HG03095 (cell line): ENCODE results near the gene THUMPD3.

Experiments
- ATAC-seq: cut with Tn5 transposase; IDR thresholded peaks from one replicate; pipeline ENCODE4 v1.9.1; 2021; ENCODE audit warnings: moderate library complexity; ENCODE audit not compliant: unreplicated experiment

THUMPD3 gene

GRCh38 chr3:9396632-9397331 lies 33.9 kb downstream of the THUMPD3 start:
- peak; percentile 70 for ATAC-seq

DNA sequence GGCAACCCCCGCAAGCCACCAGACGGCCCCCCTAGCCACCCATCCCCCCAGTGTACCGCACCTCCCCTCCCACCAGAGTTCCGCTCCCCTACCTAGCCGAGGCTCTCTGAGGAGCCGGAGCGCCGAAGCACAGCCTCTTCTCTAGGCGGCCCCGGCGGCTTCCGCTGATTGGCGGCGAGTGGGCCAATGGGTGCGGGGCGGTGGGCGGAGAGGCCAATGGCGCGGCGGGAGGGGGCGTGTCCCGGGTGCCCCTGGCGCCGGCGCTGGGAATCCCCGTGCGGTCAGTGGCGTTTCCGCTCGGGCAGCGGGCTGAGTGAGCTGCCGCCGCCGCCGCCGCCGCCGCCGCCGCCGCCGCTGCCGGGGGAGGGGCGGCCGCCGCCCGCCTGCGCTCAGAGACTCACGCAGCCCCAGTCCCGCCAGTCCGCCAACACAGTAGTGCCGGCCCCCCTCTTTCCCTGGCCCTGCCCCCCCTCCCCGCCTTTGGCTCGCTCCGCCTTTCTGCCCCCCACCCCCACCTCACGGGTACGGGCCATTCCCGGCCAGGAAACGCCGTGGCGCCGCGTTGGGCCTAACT lies 34.6 kb downstream of the THUMPD3 start, which contains the start of gene SETD5:
Gene SETD5 (plus strand): TSS at position 284 of the 574 bp plus-strand sequence. CDS start 31,324 bp downstream, outside the sequence.
- peak; percentile 46 for ATAC-seq

- no peak for ATAC-seq
Observed at GRCh38 chr3:9397906-9398699, 35.2 kb downstream of the THUMPD3 start.

GRCh38 chr3:9398700-9399336 lies 36.0 kb downstream of the THUMPD3 start:
- ATAC-seq: no peak

GRCh38 chr3:9399337-9399703 lies 36.5 kb downstream of the THUMPD3 start:
- ATAC-seq: no peak

DNA sequence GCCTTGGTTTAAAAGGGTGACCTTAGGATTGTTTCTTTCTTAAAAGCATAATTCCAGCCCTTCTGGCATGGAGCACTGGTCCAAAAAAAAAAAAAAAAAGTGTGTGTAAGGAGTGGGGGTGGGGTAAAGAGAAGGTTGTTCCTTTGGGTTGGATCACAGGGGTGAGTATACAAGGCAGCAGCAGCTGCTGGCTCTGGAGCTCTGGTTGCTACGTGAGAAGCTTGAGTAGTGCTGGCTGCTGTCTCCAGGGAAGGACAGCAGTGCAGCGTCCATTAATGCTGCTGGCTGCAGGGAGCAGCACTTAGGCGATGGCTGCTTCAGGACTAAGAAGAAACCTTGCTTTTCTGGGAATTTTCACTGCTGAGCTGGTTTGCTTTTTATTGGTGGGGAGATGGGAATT lies 36.9 kb downstream of the THUMPD3 start:
- ATAC-seq: no peak

DNA sequence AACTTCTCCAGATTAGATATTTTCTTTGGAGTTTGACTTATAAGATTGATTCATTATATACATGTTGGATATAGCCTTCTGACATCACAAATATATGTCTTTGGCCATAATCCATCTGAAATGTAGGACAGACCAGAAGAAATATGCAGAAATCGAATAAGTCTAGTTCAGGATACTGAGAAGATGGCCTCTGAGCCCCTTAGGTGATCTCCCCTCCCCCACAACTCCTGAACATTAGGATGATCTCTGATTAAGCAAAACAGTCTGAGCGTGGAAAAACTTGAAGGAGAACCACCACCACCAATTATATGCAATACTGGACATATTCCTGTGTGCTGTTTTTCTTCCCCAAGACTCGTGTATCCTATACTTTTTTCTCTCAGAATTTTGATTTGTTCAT lies 37.8 kb downstream of the THUMPD3 start:
- no peak for ATAC-seq

GRCh38 chr3:9401986-9402385 lies 39.1 kb downstream of the THUMPD3 start:
- no peak for ATAC-seq

DNA sequence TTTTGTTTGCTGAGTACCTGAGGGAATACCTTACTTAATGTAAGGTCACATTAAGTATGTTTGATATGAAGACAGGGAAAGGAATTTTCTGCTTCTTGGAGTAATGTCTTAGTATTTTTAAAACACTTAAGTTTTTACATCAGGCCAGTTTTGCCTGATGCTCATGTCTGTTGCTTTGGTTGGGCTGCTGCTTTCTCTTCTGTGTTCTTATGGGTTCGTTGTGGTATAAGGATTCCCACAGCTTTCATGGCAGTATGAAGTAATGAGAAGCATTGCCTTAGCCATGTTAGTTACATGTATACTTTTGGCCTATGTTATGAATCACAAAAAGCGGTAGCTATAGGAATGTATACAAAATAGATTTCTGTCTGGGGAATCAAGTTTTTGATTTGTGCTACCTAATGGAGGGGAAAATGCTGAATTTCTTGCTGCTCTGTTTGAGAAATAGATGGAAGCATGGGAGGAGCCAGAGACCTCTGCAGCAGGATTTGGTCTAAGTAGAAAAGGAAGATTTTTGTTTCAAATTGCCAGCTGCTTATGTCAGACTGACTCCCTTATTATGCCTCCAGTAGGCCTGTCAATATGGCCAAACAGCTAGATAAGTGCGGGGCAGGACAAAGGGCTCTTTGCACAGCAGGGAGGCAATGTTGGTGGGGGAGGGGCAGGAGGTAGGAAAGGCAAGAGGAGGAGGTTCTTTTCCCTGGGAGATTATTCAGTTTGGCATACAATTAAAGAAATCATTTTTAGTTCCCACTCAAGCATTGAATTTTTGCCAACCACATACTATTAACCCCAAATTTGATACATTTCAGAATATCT lies 39.8 kb downstream of the THUMPD3 start:
- ATAC-seq: no peak

- ATAC-seq: no peak
Observed at GRCh38 chr3:9403463-9403862, 40.6 kb downstream of the THUMPD3 start.

GRCh38 chr3:9404680-9405079 lies 41.8 kb downstream of the THUMPD3 start:
- no peak for ATAC-seq

DNA sequence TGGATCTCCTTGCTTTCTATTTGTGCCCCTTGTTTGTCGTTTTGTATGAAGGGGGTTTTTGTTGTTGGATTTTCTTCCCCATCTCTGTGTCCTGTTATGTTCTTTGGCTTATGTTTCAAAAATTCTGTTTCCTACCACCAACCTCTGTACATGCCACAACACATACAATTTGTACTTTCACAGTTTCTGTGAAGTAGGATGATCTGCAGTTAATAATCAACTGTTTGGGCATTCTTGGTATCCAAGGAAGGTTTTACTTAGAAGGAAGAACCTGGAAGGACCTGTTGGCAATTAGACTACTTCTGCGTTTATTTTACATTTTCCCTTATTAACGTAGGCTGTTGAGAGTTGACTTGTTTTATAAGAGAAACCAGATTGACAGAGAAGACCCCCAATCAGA lies 42.9 kb downstream of the THUMPD3 start:
- ATAC-seq: no peak

- no peak for ATAC-seq
Observed at GRCh38 chr3:9406856-9407626, 44.2 kb downstream of the THUMPD3 start.

GRCh38 chr3:9408061-9408460 lies 45.2 kb downstream of the THUMPD3 start:
- ATAC-seq: no peak

- ATAC-seq: no peak
Observed at GRCh38 chr3:9408546-9408945, 45.7 kb downstream of the THUMPD3 start.

DNA sequence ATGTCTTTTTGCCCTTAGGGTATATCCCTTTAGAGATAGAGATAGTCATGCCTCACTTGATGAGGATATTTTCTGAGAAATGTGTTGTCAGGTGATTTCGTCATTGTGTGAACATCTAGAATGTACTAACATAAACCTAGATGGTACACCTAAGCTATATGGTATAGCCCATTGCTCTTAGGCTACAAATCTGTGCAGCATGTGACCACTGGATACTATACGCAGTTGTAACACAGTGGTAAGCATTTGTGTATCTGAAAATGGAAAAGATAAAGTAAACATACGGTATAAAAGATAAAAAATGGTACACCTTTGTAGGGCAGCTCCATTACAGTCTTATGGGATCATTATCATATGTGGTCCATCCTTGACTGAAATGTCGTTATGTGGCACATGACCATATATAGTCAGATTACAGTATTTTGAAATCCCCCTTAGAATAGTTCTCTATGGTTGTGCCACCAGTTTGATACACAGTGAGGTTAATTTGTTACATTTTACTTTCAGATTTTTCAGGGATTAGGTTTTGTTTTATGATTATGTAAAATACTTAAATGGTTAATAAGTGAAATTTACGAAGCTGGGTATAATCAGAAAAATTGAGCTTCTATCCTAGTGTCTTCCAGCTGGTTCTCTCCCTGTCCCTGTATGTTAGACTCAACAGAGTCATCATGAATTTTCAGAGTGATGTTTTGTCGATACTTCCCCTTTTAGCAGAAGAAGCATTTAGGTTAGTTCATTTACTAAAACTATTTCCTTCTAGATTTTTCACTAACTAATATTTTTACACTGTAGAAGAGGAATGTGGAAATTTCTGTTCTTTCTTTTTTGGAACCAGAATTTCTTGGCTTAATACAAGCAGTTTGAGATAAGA lies 47.4 kb downstream of the THUMPD3 start:
- ATAC-seq: no peak

GRCh38 chr3:9411302-9411701 lies 48.4 kb downstream of the THUMPD3 start:
- ATAC-seq: no peak

- no peak for ATAC-seq
Observed at GRCh38 chr3:9412293-9412692, 49.4 kb downstream of the THUMPD3 start.

DNA sequence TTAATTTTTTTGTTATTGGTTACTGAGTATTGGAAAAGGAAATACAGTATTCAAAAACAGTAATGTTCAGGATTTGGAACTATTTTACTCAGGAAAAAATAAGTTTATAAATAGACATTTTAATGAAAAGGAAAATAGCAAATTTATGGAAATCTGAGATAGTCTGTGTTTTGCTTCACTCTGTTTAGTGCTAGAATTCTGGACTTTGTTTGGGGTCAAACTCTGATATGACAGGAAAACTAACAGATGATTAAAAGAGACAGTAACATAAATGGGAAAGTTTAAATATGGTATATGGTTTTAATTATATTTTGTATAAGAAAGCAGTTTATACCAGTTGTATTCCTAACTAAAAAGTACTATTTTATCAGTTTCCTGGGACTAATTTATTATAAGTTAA lies 52.0 kb downstream of the THUMPD3 start:
- no peak for ATAC-seq
